GM12878 (cell line): ENCODE data around the gene ABHD8.

Experiments used
- CBX3 ChIP-seq: fragments of 200-600 bp; sonication (generic); IDR thresholded peaks from 2 replicates; pipeline ENCODE4 v1.6.1; 2016; ENCODE audit warnings: low read depth, borderline replicate concordance
- EGR1 ChIP-seq, 2 experiments: IDR thresholded peaks; 1 replicate in 1 of 2; 2 replicates in 1 of 2; pipeline ENCODE4 v1.6.1; 2011 to 2012; ENCODE audit warnings: low read depth in 2 of 2, low read length in 2 of 2, borderline replicate concordance in 1 of 2, mild to moderate bottlenecking in 1 of 2, moderate library complexity in 1 of 2
- LARP7 ChIP-seq: fragments of 450-650 bp; IDR thresholded peaks from 2 replicates; pipeline ENCODE4 v1.6.1; 2017; ENCODE audit warnings: mild to moderate bottlenecking
- NFYB ChIP-seq: IDR thresholded peaks from 2 replicates; pipeline ENCODE4 v1.6.1; 2011; ENCODE audit warnings: low read depth, mild to moderate bottlenecking, low read length, improper control_type of control experiment, moderate library complexity; ENCODE audit not compliant: insufficient read depth
- ZZZ3 ChIP-seq: IDR thresholded peaks from 2 replicates; pipeline ENCODE4 v1.6.1; 2011; ENCODE audit warnings: low read depth; ENCODE audit not compliant: control insufficient read depth, insufficient read length
- TF ChIP-seq, protein P1 (sequence below): IDR thresholded peaks from 2 replicates; pipeline ENCODE4 v1.6.1; 2012; ENCODE audit warnings: low read depth, low read length, improper control_type of control experiment
- TF ChIP-seq, protein P2 (sequence below): IDR thresholded peaks from 2 replicates; pipeline ENCODE4 v1.6.1; 2012; ENCODE audit warnings: low read depth, low read length, improper control_type of control experiment
- TF ChIP-seq, protein P3 (sequence below): IDR thresholded peaks from 2 replicates; pipeline ENCODE4 v1.6.1; 2011; ENCODE audit warnings: low read depth, mild to moderate bottlenecking, low read length, moderate library complexity, borderline replicate concordance; ENCODE audit errors: extremely low read depth

DNA sequence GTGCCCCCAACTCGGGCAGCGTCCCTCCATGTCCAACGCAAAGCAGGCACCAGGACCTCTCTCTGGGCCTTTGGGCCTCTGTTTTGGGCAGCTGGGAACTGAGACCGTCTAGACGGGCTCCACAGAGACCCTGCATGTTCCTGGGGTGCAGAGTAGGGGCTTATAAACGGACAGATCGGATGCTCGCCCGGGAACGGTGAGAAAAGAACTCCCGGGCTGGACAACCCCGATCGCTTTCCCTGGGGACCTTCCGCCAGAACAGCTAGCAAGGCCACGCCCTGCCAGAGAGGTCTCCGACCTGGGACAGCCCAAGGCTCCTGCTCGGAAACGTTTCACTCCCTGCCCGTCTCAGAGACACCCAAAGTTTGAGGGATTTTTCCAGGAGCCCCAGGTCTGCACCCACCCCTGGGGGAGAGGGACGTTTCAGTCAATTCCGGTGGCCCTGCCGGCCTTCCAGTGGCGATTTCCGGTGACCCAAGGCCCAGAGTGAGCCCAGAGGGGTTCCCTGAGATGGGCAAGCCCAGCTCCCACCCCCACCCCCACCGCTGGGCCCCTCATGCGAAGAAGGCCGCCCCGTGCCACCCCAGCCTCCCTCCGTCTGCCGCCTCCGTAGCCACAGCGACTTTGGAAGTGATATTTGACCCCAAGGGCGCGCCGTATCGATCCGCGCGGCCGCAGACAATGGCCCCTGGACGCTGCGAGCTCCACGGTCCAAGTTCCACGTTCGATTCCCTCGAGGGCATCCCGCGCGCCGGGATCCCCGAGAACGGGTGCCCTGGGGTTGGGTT, 59.2 kb downstream of the ABHD8 start:
- TF ChIP-seq ZZZ3 (no peak), EGR1 (IDR thresholded peaks at IDR 0.05; ENCODE audit: borderline replicate concordance in 1 of 2, low read depth in 2 of 2, low read length in 2 of 2) (no peak), LARP7 (no peak), NFYB (no peak), CBX3 (no peak)
- TF ChIP-seq, protein P1, sequence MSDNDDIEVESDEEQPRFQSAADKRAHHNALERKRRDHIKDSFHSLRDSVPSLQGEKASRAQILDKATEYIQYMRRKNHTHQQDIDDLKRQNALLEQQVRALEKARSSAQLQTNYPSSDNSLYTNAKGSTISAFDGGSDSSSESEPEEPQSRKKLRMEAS: no peak
- TF ChIP-seq, protein P2, sequence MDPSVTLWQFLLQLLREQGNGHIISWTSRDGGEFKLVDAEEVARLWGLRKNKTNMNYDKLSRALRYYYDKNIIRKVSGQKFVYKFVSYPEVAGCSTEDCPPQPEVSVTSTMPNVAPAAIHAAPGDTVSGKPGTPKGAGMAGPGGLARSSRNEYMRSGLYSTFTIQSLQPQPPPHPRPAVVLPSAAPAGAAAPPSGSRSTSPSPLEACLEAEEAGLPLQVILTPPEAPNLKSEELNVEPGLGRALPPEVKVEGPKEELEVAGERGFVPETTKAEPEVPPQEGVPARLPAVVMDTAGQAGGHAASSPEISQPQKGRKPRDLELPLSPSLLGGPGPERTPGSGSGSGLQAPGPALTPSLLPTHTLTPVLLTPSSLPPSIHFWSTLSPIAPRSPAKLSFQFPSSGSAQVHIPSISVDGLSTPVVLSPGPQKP: no peak
- TF ChIP-seq, protein P3, sequence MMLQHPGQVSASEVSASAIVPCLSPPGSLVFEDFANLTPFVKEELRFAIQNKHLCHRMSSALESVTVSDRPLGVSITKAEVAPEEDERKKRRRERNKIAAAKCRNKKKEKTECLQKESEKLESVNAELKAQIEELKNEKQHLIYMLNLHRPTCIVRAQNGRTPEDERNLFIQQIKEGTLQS: no peak
